ENCODE data around the gene SKP1.
"Not testable (repeated sequence)": the region's sequence is repeated elsewhere in the genome, so short reads cannot be mapped to it uniquely, and the experiment has no call there.

SKP1 gene

DNA sequence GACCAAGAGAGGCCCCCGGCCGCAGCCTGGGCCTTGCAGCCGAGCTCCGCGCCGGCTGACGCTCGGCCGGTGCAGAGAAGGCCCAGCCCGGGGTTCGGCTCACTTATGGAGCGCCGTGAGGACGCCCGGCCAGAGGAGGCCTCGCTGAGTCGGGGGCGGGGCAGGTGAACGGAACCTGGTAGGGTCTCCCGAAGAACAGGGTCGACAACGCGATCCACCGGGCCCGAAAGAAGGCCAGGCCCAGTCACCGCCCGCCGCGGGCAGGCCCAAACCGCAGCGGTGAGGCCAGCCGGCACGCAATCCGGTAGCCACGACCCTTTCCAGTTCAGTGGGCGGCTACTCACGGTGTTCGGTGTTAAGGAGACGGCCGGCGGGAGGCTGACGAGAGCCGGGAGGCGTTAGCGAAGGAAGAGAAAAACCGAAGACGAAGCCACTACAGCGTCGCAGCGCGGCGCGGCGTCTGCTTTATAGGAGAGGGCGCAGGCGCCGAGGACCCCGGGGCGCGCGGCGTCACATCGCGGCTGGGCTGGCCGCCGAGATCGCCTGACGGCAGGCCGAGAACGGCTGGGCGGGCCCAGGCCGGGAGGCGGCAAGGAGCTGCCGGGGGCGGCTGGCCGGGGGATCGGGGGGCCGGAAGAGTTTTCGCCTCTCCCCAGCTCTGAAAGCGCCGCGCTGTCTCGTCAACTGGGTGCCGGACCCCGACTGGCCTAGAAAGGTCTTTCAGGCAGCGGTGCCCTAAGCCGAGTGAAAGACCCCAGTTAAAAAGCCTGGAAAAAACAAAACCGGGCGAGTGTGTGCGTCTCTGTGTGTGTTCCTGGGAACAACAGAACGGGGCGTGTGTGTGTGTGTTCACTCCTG is at the start of gene SKP1:
SKP1 (minus strand) TSS at position 440 of the 858 bp plus-strand sequence. CDS start 2,928 bp downstream, outside the sequence.
- peak; percentile 88 for DNase-seq

DNA sequence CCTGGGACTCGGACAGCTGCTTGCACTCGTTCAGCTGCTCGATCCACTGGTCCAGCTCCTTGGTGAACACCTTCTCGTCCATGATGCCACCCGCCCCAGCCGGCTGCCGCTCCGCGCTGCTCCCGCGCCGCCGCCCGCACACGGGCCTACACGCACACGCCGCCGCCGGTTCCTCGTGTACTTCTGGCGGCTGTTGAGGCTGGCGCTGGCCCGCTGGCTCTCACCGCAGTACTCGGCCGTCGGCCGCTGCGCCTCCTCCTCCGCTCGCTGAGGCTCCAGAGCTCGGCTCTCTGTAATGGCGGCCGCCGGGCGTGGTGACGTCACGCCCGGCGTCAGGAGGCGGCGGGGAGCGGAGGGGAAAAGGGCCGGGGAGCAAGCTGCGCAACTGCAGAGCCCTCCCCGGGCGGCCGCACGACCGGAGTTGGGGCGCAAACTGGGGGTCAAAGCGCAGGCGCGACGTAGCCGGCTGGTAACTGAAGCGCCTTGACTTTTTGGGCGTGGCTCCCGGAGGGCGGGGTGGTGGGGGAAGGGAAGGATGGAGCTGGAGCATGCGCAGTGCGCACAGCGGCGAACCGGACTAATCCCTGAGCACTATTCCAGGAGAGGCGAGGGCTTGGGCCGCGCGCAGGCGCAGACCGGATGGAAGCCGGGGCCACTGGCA is 49.2 kb upstream of the SKP1 start, which contains the start of gene PPP2CA:
PPP2CA (minus strand) TSS at position 294 of the 661 bp plus-strand sequence; CDS start at position 82, 212 bp downstream.
- DNase-seq, result peak; percentile 100

DNA sequence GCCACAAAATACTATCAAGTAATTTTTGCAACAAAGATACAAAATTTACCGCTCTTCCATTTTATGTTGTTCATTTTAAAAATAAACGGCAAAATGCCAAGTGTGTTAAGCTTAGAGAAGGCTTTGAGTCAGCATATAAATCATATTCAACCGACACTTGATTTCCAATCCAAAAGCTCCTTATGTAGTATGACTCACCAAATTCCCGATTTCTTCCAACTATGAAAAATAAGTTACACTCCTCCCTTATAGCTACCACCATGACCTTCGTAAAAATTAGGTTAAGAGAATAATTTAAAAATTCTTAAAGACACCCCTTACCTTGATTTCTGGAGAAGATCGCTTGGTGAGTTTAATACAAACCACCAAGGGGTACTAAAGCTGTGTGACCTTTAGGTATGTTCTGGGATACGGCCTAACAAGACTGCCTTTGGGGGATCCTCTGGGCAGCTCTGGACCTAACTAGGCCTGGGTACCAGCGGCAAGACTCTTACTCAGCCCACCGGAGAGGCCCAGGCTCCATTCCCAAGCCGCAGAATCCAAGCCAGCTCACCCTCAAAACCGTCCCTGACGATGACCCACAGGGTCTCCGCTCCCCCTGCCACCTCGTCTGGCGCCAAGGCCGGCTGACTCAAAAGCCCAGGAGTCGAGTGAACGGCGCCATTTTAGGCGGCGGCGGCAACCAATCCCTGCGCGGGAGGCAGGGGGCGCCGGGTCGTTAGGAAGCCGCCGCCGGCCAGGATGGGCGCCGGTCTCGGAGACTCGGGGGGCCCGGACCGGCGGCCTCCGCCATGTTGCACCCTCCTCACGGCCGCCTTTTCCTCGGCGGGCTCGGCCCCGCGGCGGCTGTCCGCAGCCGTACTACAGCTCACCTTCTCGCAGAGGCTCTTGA is 48.4 kb upstream of the SKP1 start:
- DNase-seq, result peak; percentile 69

DNA sequence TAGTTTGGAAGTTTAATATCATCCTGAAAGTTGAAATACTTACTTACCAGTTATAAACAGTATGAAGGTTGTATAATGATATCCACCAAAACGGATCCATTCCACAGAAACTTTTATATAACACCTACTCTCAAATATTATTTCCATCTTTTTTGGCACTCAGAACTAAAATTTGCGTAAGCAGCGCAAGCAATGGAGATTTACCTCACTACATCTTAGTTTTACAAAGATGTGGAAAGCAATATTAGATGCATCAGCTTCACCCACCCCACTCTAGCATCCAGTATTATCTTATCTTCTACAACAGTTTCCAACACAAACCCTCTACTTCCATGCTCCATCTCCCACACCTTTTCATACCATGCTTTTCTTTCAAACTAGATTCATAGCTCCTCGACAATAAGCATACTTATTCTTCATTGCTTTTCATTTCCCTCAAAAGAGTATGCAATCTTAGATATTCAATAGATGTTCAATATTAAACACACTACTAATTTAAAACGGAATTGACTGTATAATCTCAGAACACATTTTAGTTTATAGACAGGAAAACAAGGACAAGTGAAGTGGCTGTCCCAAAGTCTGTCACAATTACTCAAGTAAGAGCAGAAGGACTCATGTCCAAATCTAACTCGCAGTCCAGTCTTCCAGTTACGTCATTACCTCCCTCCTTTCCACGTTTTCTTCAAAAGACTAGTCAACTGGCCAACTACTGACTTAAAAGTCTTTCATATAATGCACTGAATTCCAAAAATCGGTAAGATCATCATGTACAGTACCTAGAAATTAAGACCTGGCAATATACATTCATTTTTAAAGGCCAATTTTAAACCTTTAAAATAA is 46.9 kb upstream of the SKP1 start:
- no peak for DNase-seq

DNA sequence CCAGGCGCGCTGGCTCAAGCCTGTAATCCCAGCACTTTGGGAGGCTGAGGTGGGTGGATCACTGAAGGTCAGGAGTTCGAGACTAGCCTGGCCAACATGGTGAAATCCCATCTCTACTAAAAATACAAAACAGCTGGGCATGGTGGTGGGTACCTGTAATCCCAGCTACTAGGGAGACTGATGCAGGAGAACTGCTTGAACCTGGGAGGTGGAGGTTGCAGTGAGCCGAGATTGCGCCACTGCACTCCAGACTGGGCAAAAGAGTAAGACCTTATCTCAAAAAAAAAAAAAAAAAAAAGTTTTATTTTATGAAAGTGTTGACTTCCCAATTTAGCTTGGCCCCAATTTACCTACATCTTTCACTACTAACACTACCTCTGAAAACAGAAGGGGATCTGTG is 44.9 kb upstream of the SKP1 start:
- not testable (repeated sequence) for DNase-seq

DNA sequence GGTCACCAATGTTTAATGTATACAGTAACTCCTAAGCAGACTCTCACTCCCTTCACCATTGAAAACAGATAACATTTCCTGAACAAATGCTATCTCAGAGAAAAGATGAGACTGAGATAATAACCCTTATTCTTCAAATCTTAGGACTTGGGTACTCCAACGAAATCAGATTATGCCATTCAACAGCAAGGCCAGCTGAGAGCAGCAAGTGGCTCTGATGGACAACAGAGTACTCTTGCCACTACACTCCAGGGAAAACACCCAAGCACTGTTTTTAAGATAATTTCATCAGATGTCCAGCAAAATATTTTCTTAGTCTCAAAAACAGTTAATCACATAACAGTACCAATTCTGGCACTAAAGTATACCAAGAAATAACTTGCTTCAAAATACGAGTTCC is 39.0 kb upstream of the SKP1 start:
- no peak for DNase-seq

DNA sequence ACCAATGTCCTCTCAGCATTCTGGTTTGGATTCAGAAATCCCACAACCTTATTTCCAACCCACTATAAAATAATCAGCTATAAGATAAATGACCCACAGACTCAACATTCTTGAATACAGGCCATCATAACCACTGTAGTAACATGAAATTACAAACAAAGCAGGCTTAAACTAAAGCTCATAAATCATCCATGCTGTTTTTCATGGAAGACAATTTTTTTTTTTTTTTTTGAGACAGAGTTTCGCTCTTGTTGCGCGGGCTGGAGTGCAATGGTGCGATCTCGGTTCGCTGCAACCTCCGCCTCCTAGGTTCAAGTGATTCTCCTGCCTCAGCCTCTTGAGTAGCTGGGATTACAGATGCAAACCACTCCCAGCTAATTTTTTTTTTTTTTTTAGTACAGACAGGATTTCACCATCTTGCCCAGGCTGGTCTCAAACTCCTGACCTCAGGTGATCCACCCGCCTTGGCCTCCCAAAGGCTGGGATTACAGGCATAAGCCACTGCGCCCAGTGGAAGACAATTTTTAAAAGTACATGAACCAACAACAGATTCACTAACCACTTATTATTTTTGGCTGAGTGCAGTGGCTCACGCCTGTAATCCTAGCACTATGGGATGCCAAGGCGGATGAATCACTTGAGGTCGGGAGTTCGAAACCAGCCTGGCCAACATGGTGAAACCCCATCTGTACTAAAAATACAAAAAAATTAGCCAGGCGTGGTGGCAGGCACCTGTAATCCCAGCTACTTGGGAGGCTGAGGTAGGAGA is 34.7 kb upstream of the SKP1 start:
- DNase-seq, result not testable (repeated sequence)

DNA sequence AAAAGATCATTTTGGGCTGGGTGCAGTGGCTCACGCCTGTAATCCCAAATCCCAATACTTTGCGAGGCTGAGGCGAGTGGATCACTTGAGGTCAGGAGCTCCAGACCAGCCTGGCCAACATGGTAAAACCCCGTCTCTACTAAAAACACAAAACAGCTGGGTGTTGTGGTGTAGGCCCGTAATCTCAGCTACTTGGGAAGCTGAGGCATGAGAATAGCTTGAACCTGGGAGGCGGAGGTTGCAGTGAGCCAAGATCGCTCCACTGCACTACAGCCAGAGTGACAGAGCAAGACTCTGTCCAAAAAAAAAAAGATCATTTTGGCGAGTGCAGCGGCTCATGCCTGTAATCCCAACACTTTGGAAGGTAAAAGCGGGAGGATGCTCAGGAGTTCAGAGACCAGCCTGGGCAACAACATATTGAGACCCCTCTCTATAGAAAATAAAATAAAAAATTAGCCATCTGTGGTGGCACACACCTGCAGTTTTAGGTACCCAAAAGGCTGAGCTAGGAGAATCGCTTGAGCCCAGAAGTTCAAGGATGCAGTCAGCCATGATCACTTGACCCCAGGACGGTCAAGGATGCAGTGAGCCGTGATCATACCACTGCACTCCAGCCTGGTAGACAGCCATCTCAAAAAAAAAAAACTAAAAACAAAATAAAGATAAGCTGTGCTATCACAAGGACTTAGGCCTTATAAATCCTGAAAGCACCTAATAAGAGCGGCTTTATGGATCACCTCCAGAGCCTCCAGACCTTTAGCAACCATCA is 32.9 kb upstream of the SKP1 start:
- DNase-seq, result no peak

DNA sequence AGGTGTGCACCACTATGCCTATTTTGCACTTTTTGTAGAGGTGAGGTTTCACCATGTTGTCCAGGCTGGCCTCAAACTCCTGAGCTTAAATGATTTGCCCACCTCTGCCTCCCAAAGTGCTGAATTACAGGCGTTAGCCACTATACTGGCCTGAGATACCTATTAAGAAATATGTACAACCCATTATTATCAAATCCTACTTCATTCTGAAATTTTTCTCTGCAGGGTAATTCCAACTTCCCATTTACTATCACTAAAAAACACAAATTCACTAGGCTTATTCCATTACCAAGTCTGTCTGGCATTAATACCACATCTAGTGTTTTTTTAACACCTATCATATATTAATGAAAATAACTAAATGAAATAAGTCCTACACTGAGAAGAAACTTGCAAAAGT is 30.9 kb upstream of the SKP1 start:
- no peak for DNase-seq

DNA sequence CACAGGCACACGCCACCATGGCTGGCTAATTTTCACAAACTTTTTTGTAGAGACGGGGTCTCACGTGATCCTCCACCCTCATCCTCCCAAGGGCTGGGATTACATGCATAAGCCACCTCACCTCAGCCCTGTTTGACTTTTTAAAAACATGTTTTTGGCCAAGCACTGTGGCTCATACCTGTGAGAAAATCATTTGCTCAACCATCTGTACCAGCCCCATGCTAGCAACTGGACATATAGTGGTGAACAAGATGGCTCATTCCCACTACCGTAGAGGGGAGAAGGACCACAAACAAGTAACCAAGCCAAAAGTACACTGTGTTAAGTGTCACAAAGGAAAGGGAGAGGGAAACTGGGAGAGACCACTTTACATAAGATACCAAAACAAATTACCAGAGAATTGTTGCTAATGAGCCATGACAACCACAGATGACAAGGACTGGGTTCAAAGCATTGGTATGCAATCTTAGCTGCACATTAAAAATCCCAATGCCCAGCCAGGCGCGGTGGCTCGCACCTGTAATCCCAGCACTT is 29.9 kb upstream of the SKP1 start:
- no peak for DNase-seq

DNA sequence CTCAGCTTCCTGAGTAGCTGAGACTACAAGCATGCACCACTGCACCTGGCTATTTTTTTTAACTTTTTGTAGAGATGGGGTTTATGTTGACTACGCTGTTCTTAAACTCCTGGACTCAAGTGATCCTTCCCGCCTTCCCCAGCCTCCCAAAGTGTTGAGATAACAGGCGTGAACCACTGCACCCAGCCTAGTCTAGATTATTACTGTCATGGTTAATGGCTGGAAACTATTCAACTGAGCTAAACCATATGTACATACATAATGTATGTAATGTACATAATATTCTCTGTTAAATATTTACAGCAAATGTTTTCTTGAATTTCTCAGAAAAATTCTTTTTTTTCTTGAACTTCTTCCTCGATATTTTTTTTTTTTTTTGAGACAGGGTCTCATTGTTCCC is 27.8 kb upstream of the SKP1 start:
- no peak for DNase-seq

DNA sequence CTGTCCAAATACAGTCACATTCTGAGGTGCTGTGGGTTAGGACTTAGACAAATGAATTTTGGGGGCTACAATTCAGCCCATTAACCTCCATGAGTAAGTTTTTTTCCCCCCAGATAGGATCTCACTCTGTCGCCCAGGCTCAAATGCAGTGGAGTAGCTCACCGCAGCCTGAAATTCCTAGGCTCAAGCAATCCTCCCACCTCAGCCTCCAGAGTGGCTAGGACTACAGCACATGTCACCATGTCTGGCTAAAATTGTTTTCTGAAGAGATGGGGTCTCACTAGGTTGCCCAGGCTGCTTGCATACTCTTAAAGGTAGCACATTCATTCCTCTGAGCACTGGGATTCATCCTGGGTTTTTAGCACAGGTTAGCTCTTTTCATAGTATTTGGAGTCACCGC is 26.9 kb upstream of the SKP1 start:
- no peak for DNase-seq

DNA sequence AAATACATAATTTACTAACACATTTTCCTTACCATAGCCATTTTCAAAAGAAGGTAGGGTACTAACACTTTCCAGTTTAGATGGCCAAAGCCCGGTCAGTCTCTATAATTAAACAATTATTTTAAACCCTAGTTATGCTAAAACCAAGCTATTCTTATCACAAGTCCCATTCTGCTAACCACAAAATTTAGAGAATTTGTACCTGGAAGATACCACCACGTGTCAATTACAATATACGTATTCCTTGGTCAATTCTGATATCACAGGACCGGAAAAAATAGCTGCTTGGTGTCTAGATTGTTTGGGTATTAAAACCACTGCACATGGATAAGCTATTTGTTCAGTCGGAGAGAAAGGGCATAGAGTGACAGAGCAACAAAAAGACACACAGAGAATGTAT is 18.9 kb upstream of the SKP1 start:
- no peak for DNase-seq

DNA sequence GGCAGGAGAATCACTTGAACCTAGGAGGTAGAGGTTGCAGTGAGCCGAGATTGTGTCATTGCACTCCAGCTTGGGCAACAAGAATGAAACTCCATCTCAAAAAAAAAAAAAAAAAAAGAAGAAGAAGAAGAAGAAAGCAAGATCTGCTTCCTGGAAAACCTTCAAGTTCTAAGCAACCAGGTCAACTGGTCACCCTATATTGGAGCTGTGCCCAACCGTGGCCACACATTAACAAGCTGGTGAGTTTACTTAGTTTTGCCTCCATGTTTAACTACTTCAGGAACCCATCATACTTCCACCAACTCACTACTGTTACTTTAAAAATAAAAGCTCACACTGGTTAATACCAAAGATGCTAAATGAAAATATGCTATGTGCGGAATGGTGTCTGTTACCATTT is 12.3 kb upstream of the SKP1 start:
- DNase-seq, result no peak

DNA sequence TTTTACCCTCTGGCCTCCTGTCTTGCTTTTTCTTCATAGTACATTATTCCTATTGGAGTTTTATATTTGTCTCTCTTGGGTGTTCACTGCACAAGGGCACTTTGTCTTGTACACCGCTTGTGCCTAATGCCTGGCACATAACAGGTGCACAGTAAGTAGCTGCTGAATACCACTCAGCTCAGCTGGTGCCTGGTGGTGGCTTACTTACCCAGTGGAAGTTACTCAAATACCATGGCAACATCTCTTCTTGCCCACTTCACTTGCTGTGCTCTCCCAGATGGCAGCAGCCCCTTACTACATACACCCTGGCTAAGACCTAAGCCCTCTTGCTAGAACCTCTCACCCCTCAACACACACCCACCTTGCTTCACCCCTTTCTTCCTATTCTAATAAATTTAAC is 11.3 kb upstream of the SKP1 start:
- DNase-seq, result no peak

DNA sequence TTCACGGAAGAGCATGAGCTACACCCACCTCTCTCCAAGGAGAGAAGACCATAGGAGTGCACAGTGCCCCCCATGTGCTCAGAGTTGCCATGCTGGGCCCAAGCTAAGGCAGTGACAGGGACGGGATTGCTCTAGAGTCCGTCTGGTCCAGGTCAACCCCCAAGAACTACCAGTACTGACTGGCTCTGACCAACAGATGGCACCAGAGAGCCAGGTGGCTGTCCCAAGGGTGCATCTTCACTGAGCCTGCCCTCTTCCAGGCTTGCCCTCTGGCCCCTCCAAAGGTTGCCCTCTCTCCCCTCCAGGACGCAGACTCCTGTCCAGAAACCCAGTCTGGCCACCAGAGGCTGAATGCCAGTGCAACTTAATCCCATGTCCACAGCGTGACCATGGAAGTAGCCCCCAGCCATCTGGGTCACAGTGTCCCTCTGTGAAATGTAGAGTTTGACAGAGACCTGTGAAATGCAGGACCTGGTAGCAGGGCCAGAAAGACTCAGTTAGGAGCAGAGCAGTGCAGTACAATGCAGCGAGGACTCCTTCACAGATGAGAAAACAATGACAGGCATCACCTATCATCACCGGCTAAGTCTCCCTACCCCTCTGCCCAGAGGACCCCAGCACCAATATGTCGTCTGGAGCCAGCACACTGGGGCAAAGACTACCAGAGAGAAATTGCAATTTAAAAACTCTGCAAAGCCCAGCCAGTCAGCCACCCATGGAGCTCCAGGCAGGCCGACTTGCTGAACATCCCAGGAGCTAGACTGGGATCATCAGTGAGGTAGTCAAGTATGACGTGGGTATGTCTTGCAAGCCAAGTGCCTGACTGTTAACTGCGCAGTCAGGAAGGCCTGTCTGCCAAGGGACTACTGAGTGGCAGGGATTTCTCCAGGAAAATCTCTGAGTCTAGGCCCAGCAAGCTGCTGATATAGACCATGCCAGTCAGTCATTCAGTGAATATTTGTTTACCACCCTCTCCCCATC is 7.7 kb upstream of the SKP1 start:
- DNase-seq, result peak; percentile 85

DNA sequence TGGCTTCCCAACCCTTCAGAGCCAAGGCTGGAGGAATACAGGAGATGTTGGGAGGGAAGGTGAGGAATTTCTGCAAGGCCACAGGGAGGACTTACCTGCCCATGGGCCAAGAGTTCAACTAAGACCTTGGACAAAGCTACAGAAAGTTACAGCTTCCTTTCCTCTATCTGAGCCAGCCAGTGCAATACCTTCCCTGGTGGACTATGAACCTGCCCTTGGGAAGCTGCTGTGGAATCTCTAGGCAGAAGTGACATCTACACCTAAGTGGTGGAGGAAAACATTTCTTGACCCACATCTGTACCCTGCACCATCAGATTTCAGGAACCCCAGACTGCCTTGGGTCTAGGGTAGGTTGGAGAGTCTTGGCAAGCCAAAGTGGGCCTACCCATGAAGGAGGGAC is 6.7 kb upstream of the SKP1 start:
- DNase-seq, result no peak

DNA sequence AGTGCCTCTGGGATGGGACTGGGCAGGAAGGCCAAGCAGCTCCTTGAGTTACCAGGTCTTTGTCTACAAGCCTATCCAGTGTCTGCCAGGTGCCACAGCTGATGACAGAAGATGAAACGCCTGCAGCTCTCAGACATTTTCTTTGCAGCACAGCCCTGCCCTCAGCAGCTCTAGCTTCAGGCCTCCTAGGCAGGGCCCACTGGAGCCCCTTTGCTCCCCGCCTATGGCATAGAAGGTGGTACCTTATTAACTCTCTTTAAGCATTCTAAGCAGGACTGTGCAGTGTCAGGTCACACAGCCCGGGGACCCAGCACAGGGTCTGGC is 1.3 kb upstream of the SKP1 start:
- DNase-seq, result no peak

DNA sequence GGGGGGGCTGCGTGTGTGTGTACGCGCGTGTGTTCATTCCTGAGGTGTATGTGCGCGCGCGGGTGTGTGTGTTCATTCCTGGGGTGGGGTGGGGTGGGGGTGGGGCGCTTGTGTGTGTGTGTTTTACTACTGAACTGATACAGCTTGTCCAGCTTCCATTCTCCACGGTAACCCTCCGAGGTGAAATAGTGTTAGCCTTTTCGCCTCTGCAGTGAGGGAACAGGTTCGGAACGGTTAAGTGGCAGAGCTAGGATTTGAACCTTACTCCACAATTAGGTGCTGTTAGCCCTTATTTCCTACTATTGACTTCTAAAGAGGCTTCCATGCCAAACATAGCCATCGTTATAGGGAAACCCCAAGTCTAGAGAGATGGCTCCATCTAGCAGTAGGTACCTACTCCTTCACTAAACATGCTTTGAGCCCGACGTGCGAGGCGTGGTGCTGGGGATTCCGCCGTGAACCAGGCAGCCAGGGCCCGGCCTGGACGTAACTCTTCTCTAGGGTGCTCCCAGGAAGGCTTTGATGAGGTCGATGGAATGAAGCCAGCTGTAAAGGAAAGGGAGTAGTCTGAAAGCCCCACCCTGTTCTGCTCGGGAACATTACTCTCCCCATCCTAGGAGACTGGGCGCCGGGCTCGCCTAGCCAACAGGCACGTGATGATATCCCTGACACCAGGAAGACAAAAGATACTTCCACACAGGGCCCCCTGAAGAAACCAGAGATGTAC is 782 bp upstream of the SKP1 start:
- no peak for DNase-seq

Measured in CD4-positive, alpha-beta T cell treated with Interleukin-17A for 1 hour (primary cell).